ENCODE measurements around the gene IFI35. TPM values are rescaled to one million over a fixed set of nuclear protein-coding genes. Genes with fewer than 3 reads are reported as not detected.
"Not testable (repeated sequence)": the region's sequence is repeated elsewhere in the genome, so short reads cannot be mapped to it uniquely, and the experiment has no call there.

Gene IFI35
- total and polyA plus RNA-seq, 2 experiments from 2014 or later = 27.6 to 27.7 TPM

GRCh38 chr17:42992872-42993271 lies 13.7 kb upstream of the IFI35 start:
- Histone ChIP-seq H4K20me1 (ENCODE audit: insufficient read depth) (no peaks in the 10 kb centered on the region), H3K4me3 (no peak overlapping the region), H3K9ac (no peak overlapping the region), H3K9me2 (ENCODE audit: insufficient read depth) (no peaks in the 10 kb centered on the region), H3F3A (ENCODE audit: insufficient read depth) (peaks cover 39% of the 10 kb centered on the region), H3K36me3 (ENCODE audit: low read depth) (peaks cover 32% of the 10 kb centered on the region; the same call in 1 of the 2 replicates), H2AFZ (no peak overlapping the region), H3K4me1 (ENCODE audit: insufficient read depth) (peaks cover 37% of the 10 kb centered on the region), H3K27ac (no peak overlapping the region), H3K27me3 (replicated peaks; ENCODE audit: insufficient read depth) (no peaks in the 10 kb centered on the region), H3K79me2 (ENCODE audit: insufficient read depth) (no peaks in the 10 kb centered on the region), H3K4me2 (ENCODE audit: unreplicated experiment) (no peak overlapping the region), H3K9me3 (ENCODE audit: low read depth) (no peaks in the 10 kb centered on the region)
- no peak for DNase-seq
- 88 to 93% methylated on average over 5 of the region's 5 CpGs for WGBS, 2 experiments (ENCODE audit: low coverage in 1 of 2, low lambda C conversion rate in 2 of 2, missing lambda C conversion rate in 2 of 2)
- TF ChIP-seq EZH2 (IDR thresholded peaks at IDR 0.05; ENCODE audit: insufficient read depth, poor library complexity, severe bottlenecking) = no peak
- TF ChIP-seq EZH2phosphoT487 (IDR thresholded peaks at IDR 0.05; ENCODE audit: insufficient read depth, low read depth) = no peak
- in situ Hi-C loops (cut with MboI) = no loop called here

DNA sequence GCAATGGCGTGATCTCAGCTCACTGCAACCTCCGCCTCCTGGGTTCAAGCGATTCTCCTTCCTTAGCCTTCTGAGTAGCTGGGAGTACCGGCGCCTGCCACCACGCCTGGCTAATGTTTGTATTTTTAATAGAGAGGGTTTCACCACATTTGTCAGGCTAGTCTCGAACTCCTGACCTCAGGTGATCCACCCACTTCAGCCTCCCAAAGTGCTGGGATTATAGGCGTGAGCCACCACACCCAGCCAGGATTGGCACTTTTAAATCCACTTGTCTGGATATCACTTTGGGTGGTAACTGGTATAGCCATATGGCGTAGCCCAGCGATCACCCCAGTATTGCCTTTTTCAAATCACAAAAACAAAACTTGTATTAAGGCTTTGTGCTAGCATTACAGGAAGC lies 12.7 kb upstream of the IFI35 start:
- Histone ChIP-seq H3K4me1 (ENCODE audit: insufficient read depth) (peaks cover 31% of the 10 kb centered on the region), H3F3A (ENCODE audit: insufficient read depth) (peaks cover 35% of the 10 kb centered on the region), H3K36me3 (ENCODE audit: low read depth) (peaks cover 23% of the 10 kb centered on the region; the same call in 1 of the 2 replicates)
- DNase-seq; H3K9me3 ChIP-seq (ENCODE audit: low read depth); H3K4me3 ChIP-seq; H3K4me2 ChIP-seq (ENCODE audit: unreplicated experiment); H3K9me2 ChIP-seq (ENCODE audit: insufficient read depth); H3K9ac ChIP-seq; H2AFZ ChIP-seq; H3K79me2 ChIP-seq (ENCODE audit: insufficient read depth); in situ Hi-C loops (cut with MboI); H3K27me3 ChIP-seq (replicated peaks; ENCODE audit: insufficient read depth); H3K27ac ChIP-seq; H4K20me1 ChIP-seq (ENCODE audit: insufficient read depth): not testable (repeated sequence)
- 85% methylated on average over 10 of the region's 10 CpGs for WGBS, 2 experiments (ENCODE audit: low coverage in 1 of 2, low lambda C conversion rate in 2 of 2, missing lambda C conversion rate in 2 of 2)

GRCh38 chr17:42997390-42997983 lies 9.1 kb upstream of the IFI35 start:
- Histone ChIP-seq H3K36me3 (ENCODE audit: low read depth) (peaks cover 37% of the 10 kb centered on the region), H3K9me3 (ENCODE audit: low read depth) (no peaks in the 10 kb centered on the region), H3K4me1 (ENCODE audit: insufficient read depth) (peaks cover 24% of the 10 kb centered on the region), H2AFZ (peak overlapping the region; percentile 83), H3K79me2 (ENCODE audit: insufficient read depth) (peaks cover 40% of the 10 kb centered on the region), H4K20me1 (ENCODE audit: insufficient read depth) (no peaks in the 10 kb centered on the region), H3K4me2 (ENCODE audit: unreplicated experiment) (peak overlapping the region; percentile 83), H3K27ac (peak overlapping the region; percentile 46), H3K4me3 (peak overlapping the region; percentile 60), H3K9me2 (ENCODE audit: insufficient read depth) (no peaks in the 10 kb centered on the region), H3K27me3 (replicated peaks; ENCODE audit: insufficient read depth) (no peaks in the 10 kb centered on the region), H3K9ac (peak overlapping the region; percentile 68), H3F3A (ENCODE audit: insufficient read depth) (peaks cover 39% of the 10 kb centered on the region)
- in situ Hi-C loops (cut with MboI) = loop anchor here (5.0 kb wide), 1 partner anchor 50 kb away; no protein-coding TSS in a partner anchor
- WGBS, 2 experiments (ENCODE audit: low coverage in 1 of 2, low lambda C conversion rate in 2 of 2, missing lambda C conversion rate in 2 of 2) = 31 to 39% methylated on average over 5 of the region's 5 CpGs
- DNase-seq = no peak
- no peak for TF ChIP-seq EZH2 (IDR thresholded peaks at IDR 0.05; ENCODE audit: insufficient read depth, poor library complexity, severe bottlenecking)

DNA sequence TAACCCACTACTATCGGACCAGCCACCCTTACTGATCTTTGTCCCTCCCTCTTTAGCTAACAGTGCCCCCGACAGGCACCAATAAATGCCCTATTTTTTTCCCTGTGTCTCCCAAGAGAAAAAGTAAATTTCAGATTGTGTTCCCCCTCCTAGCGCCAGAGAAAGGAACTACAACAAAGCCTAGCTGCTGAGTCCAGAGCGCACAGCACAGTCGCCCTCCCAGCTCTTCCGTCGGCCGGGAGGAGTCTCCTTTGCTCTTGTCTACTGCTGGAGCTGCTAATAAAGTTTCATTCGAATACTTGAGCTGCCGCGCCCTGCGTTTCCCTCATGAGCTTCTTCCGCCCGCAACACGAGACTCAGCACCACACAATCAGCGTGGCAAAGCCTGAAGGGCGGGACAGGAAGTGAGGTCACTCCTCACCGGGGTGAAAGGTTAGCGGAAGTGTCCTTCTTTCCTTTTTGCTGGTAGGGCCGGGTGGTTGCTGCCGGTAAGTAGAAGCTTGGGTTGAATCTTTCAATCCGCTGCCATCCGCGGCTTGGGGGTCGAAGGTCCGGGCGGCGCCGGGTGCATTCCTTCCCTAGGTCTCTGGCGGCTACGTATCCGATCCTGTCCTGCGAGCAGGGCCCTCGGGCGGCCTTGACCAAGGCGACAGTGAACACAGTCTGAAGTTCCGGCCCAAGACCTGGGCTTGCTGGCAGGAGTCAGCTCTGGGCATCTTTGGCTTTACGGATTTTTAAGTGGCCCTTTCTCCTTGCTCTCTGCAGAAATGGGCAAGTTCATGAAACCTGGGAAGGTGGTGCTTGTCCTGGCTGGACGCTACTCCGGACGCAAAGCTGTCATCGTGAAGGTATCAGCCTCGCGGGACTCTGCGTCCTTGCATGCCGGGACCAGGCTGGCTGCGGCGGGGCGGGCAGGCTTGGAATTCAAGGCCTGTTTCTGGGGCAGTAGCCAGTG lies 8.3 kb upstream of the IFI35 start, which contains the start of gene RPL27:
RPL27 (plus strand) TSS at position 436 of the 955 bp plus-strand sequence; CDS start at position 768, 332 bp downstream.
- Histone ChIP-seq H3K9me2 (ENCODE audit: insufficient read depth) (no peaks in the 10 kb centered on the region), H4K20me1 (ENCODE audit: insufficient read depth) (no peaks in the 10 kb centered on the region), H3K4me3 (peak within 1 kb of the TSS; percentile 88), H3K79me2 (ENCODE audit: insufficient read depth) (peaks cover 44% of the 10 kb centered on the region), H3K36me3 (ENCODE audit: low read depth) (peaks cover 36% of the 10 kb centered on the region), H3K4me1 (ENCODE audit: insufficient read depth) (peaks cover 24% of the 10 kb centered on the region), H3K9ac (peak within 1 kb of the TSS; percentile 97), H3K27ac (peak within 1 kb of the TSS; percentile 93), H3F3A (ENCODE audit: insufficient read depth) (peaks cover 47% of the 10 kb centered on the region), H3K4me2 (ENCODE audit: unreplicated experiment) (peak within 1 kb of the TSS; percentile 94), H3K27me3 (replicated peaks; ENCODE audit: insufficient read depth) (no peaks in the 10 kb centered on the region), H2AFZ (peak within 1 kb of the TSS; percentile 83), H3K9me3 (ENCODE audit: low read depth) (no peaks in the 10 kb centered on the region)
- TF ChIP-seq EZH2phosphoT487 (IDR thresholded peaks at IDR 0.05; ENCODE audit: insufficient read depth, low read depth) = no peak
- TF ChIP-seq EZH2 (IDR thresholded peaks at IDR 0.05; ENCODE audit: insufficient read depth, poor library complexity, severe bottlenecking) = no peak
- in situ Hi-C loops (cut with MboI) = loop anchor here (5.0 kb wide), 1 partner anchor 51 kb away; no protein-coding TSS in a partner anchor
- DNase-seq = peak; percentile 100
- 1% methylated on average over 46 to 49 of the region's 49 CpGs for WGBS, 2 experiments (ENCODE audit: low coverage in 1 of 2, low lambda C conversion rate in 2 of 2, missing lambda C conversion rate in 2 of 2)
